Stimulated activated CD8-positive, alpha-beta memory T cell treated with anti-CD3 and anti-CD28 coated beads, Interleukin-15, amount 100 ng/mL, for 24 hours (primary cell): ENCODE results near the gene KCNIP4.

Source experiments
- DNase-seq: peaks from one replicate; pipeline ENCODE4 v3.0.0-alpha.2; 2020; ENCODE audit warnings: low read depth

KCNIP4 gene

DNA sequence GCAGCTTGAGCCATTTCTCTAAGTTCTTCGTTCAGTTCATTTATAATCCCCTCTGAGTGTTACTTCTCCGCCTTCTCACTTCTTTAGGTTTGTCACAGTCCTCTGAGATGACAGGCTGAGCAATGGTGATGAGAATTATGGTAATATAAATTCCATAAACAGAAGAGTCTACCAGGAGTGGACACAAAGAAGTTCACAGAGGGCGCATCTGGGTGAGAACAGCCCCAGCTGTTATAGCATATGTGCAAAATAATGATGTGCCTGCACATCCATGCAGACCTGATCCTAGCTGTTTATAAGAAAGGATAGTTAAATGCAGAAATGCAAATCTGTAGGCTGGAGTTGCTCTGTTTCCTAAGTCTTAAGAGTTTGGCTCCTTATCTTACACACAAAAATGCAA, 377.5 kb downstream of the KCNIP4 start:
- no peak for DNase-seq

DNA sequence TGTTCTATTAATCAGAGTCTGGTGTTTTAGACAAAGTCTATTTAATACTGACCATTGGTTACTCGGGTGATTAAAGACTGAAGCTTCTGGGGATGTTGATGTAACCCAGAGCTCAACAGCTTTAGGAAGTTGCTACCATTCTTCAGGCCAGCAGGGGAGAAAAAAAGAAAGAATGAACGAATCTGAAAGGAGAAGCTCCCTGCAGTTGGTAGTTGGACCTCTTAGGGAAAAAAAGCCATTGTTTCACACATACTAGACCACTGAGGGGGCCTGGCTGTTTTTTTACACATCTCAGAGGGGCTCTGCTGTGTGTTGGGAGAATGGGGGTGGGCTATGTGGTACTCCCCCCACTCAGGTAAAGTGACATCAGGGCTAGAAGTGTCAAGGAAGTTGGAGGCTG, 378.9 kb downstream of the KCNIP4 start:
- no peak for DNase-seq

DNA sequence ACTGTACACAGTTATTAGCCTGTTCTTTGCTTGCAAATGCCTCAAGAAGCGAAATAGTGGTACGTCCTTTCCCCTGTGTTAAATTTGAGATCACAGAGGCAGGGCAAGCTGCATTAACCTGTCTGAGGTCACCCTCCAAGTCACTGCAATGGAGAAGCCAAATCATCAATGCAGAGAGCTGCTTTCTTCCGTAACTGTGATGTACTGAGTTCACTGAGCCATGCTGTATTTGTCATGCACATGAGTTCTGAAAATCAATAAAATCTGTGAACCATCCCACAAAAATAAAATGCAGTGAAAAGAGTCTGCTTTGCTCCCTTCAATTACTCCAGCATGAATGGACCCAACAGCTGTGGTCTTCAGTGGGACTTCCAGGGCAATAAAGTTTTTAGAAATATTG, 393.5 kb downstream of the KCNIP4 start:
- DNase-seq, result no peak

- no peak for DNase-seq
Observed at GRCh38 chr4:21554500-21554899, 394.1 kb downstream of the KCNIP4 start.

- no peak for DNase-seq
Observed at GRCh38 chr4:21554066-21554465, 394.5 kb downstream of the KCNIP4 start.

GRCh38 chr4:21552455-21552854, 396.1 kb downstream of the KCNIP4 start:
- DNase-seq, result no peak

GRCh38 chr4:21544955-21545354, 403.6 kb downstream of the KCNIP4 start:
- no peak for DNase-seq

DNA sequence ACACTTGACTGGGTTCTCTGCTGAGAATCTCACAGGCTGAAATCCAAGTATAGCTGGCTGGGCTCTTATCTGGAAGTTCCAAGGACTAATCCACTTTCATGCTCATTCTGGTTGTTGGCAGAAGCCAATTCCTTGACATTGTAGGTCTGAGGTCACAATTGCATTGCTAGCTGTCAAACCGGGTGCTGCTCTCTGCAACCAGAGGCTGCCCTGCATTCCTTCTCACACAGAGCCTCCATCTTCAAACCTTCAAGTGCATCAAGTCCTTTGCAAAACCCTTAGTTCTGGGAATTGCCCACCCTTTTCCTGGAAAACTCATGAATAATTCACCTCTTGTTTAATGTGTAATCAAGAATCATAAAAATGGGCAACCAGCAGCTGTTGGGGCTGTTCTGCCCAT, 404.2 kb downstream of the KCNIP4 start:
- DNase-seq, result no peak

GRCh38 chr4:21543514-21543913, 405.1 kb downstream of the KCNIP4 start:
- no peak for DNase-seq

- DNase-seq, result no peak
Observed at GRCh38 chr4:21535898-21536297, 412.7 kb downstream of the KCNIP4 start.

- no peak for DNase-seq
Observed at GRCh38 chr4:21531048-21531447, 417.5 kb downstream of the KCNIP4 start.

GRCh38 chr4:21529214-21529613, 419.4 kb downstream of the KCNIP4 start:
- DNase-seq, result no peak

GRCh38 chr4:21522296-21522695, 426.3 kb downstream of the KCNIP4 start:
- DNase-seq, result no peak

DNA sequence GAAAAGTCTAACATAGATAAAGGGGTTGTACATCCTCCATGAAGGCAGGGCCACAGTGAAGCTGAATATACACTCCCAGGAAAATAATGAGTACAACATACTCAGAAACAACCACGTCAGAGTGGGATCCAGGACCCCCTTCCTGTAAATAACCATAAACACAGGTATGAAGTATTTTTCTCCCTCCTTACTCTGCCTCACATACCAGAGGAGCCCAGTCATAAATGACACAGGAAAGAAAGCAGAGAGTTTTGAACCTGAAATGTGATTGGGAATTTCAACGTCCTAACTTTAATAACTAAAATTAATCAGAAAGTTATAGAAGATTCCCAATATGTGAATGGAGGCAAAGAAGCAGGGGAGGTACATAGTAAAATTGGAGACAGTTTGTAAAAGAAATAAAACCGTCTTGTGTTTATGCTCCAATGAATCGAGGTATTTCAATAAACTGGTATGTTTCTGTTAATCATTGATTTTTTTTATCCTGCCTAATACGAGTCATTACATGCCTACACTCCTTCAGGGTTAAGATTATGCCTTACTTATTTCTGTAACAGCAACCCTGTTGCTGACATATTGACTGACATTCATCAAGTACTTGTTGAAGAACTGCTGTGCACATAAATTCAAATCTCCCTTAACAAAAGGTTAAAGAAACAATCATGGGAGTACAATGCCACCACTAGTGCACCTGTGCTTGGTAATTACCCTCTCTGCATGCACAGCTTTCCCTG, 431.3 kb downstream of the KCNIP4 start:
- no peak for DNase-seq

GRCh38 chr4:21514022-21514694, 434.4 kb downstream of the KCNIP4 start:
- no peak for DNase-seq

- DNase-seq, result no peak
Observed at GRCh38 chr4:21512353-21512752, 436.2 kb downstream of the KCNIP4 start.

- no peak for DNase-seq
Observed at GRCh38 chr4:21507439-21507838, 441.1 kb downstream of the KCNIP4 start.

DNA sequence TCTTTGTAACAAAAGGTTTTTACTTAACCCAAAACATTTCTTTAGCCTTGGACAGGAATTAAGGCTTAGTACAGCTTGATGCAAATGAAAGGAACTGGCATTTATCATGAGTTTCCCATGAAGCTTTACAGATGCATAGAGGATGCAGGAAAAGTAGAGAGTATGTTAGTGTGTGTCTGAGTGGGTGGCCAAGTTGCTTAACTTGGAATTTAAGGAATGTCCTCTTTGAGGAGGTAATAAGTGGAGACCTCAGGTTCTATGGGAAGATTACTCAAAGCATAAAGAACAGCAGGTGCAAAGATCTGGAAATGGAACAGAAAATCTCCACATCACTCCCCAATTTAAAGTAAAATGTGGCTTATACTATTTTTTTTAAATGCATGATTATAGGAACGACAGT, 457.9 kb downstream of the KCNIP4 start:
- DNase-seq, result no peak

GRCh38 chr4:21476757-21477156, 471.8 kb downstream of the KCNIP4 start:
- no peak for DNase-seq

GRCh38 chr4:21474195-21474594, 474.4 kb downstream of the KCNIP4 start:
- no peak for DNase-seq

GRCh38 chr4:21470535-21470934, 478.0 kb downstream of the KCNIP4 start:
- no peak for DNase-seq

GRCh38 chr4:21469438-21470300, 478.9 kb downstream of the KCNIP4 start:
- DNase-seq, result no peak

- no peak for DNase-seq
Observed at GRCh38 chr4:21467551-21467950, 481.0 kb downstream of the KCNIP4 start.
